SU-DHL-6 (cell line): ENCODE results near the gene TCEANC.

Experiments
- CTCF ChIP-seq: fragments of 200-600 bp; sonication (generic); IDR thresholded peaks from one replicate; pipeline ENCODE4 v1.5.1; 2017; ENCODE audit warnings: antibody characterized with exemption, mild to moderate bottlenecking, low read length, moderate library complexity; ENCODE audit not compliant: insufficient read depth, poor library complexity, severe bottlenecking
- EZH2phosphoT487 ChIP-seq: fragments of 200-600 bp; sonication (generic), shearing (Covaris generic); conservative IDR thresholded peaks from 2 replicates; pipeline ENCODE4 v1.6.1; 2018; ENCODE audit warnings: mild to moderate bottlenecking, antibody characterized with exemption, low read length, moderate library complexity, mixed read lengths

GRCh38 chrX:13666836-13667235, 13.9 kb downstream of the TCEANC start:
- no peak for TF ChIP-seq CTCF
- no peak for TF ChIP-seq EZH2phosphoT487
